ENCODE measurements around the gene ZCCHC24. TPM values are rescaled to one million over a fixed set of nuclear protein-coding genes. Genes with fewer than 3 reads are reported as not detected.

ZCCHC24 gene
- total RNA-seq, 1 donor from 2014 or later, result 1.3 TPM

GRCh38 chr10:79468841-79469585 lies 23.6 kb upstream of the ZCCHC24 start:
- ChIA-PET CTCF (interaction anchor here (1.5 to 3.4 kb wide), 2 partner anchors 95 to 175 kb away, joined by 3 to 36 read pairs; no protein-coding TSS in a partner anchor), POLR2A (no interaction called here)
- Mint-ChIP-seq H3K27ac (no peak overlapping the region), H3K27me3 (peaks cover 17% of the 10 kb centered on the region), H3K4me3 (no peak overlapping the region), H3K9me3 (no peaks in the 10 kb centered on the region), H3K36me3 (ENCODE audit: low read depth) (no peaks in the 10 kb centered on the region), H3K4me1 (no peaks in the 10 kb centered on the region)
- no peak for TF ChIP-seq CTCF (IDR thresholded peaks at IDR 0.05)
- ATAC-seq (ENCODE audit: low read depth) (no peak), DNase-seq (no peak)
- intact Hi-C loops (cut with micrococcal nuclease), result no loop called here

DNA sequence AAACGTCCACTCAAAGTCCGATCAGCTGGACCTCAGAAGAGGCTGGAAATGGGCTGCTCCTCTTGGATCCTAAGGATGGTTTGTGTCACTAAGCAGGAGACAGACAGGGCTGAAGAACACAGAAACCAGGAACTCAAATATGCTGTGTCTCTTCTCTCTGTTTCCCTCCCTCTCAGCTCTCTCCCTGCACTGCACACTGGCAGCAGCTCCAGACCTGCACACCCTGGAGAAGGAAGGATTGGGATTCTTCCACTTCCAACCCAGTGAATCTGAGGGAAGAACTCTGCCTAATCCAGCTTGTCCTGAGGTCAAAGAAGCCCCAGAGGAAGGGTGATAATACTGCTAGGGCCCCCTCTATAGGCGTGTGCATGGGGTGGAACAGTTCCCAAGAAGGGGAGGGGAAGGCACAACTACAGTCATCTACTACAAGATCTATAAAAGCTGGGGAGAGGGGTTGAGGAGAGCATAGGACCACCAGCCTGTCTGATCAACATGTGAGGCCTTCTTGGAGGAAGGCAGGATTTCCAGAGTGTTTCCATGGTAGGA lies 22.7 kb upstream of the ZCCHC24 start:
- ATAC-seq (ENCODE audit: low read depth) (no peak), DNase-seq (no peak)
- Mint-ChIP-seq H3K27me3 (peaks cover 16% of the 10 kb centered on the region), H3K27ac (no peak overlapping the region), H3K36me3 (ENCODE audit: low read depth) (no peaks in the 10 kb centered on the region), H3K4me1 (no peaks in the 10 kb centered on the region), H3K4me3 (no peak overlapping the region), H3K9me3 (no peaks in the 10 kb centered on the region)
- POLR2A ChIA-PET, result no interaction called here
- intact Hi-C loops (cut with micrococcal nuclease), result no loop called here
- CTCF ChIA-PET, result interaction anchor here (0.6 to 3.4 kb wide), 4 partner anchors 8 to 251 kb away, joined by 3 to 36 read pairs (median 3); no protein-coding TSS in a partner anchor
- TF ChIP-seq CTCF (IDR thresholded peaks at IDR 0.05), result no peak

DNA sequence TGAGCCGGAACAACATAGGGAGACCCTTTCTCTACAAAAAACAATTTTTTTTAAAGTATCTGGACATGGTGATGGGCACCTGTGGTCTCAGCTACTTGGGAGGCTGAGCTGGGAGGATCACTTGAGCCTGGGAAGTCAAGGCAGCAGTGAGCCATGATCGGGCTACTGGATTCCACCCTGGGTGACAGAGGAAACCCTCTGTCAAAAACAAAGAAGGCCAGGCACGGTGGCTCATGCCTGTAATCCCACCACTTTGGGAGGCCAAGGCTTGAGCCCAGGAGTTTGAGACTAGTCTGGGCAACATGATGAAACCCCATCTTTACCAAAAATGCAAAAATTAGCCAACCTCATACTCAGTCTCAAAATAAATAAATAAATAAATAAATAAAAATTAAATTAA lies 19.9 kb upstream of the ZCCHC24 start:
- Mint-ChIP-seq H3K4me3 (no peak overlapping the region), H3K4me1 (no peaks in the 10 kb centered on the region), H3K9me3 (no peaks in the 10 kb centered on the region), H3K27me3 (peaks cover 7% of the 10 kb centered on the region), H3K27ac (no peak overlapping the region), H3K36me3 (ENCODE audit: low read depth) (no peaks in the 10 kb centered on the region)
- TF ChIP-seq CTCF (IDR thresholded peaks at IDR 0.05), result no peak
- intact Hi-C loops (cut with micrococcal nuclease), result no loop called here
- no peak for ATAC-seq (ENCODE audit: low read depth)
- ChIA-PET POLR2A (no interaction called here), CTCF (no interaction called here)
- no peak for DNase-seq

DNA sequence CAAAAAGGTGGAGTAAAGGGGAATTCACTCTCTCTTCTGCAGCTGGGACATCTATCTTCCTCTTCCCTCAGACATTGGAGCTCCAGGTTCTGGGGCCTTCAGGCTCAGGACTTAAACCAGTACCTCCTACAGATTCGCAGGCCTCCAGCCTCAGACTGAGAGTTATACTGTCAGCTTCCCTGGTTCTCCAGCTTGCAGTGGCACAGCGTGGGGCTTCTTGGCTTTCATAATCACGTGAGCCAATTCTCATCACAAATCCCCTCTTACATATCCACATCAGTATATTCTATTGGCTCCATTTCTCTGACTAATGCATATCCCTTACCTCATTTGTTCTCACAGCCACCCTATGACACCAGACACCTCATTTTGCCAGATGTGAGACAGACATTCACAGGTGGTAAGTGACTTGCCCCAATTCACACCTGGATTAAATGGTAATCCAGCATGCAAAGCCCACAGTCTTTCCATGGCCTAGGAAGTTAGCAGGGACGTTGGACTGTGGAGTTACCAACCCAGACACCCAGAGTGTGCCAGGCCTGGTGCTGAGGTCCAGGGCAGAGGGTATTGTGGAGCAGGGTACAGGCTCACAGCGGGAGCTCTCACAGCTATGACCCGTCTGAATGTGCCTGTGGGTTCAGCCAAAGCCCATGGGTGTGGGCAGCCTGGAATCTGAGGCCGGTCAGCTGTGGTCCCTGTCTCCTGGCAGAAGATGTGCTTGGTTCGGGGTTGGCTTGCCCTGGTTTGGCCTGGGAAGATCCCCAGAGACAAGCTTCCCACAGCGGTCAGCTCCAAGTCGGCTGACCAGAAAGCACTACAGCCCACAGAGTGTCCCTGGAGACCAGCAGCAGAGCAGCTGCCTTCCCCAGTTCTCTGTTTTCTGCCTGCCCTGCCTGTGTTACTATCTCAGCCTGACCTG lies 18.4 kb upstream of the ZCCHC24 start:
- Mint-ChIP-seq H3K27ac (no peak overlapping the region), H3K9me3 (no peaks in the 10 kb centered on the region), H3K27me3 (peaks cover 9% of the 10 kb centered on the region), H3K36me3 (ENCODE audit: low read depth) (no peaks in the 10 kb centered on the region), H3K4me3 (no peak overlapping the region), H3K4me1 (no peaks in the 10 kb centered on the region)
- no peak for TF ChIP-seq CTCF (IDR thresholded peaks at IDR 0.05)
- ATAC-seq (ENCODE audit: low read depth) (no peak), DNase-seq (no peak)
- POLR2A ChIA-PET, result no interaction called here
- intact Hi-C loops (cut with micrococcal nuclease), result no loop called here
- CTCF ChIA-PET, result no interaction called here

- H3K27ac Mint-ChIP-seq, result no peak overlapping the region
- H3K27me3 Mint-ChIP-seq, result peaks cover 12% of the 10 kb centered on the region
- no peak for TF ChIP-seq CTCF (IDR thresholded peaks at IDR 0.05)
These were observed 15.3 kb upstream of the ZCCHC24 start for GRCh38 chr10:79460687-79461086.

More at GRCh38 chr10:79460687-79461086, 15.3 kb upstream of the ZCCHC24 start:
- Mint-ChIP-seq H3K4me3 (no peak overlapping the region), H3K9me3 (no peaks in the 10 kb centered on the region), H3K4me1 (no peaks in the 10 kb centered on the region), H3K36me3 (ENCODE audit: low read depth) (no peaks in the 10 kb centered on the region)
- CTCF ChIA-PET, result interaction anchor here (2.0 kb wide), 1 partner anchor 86 kb away, joined by 6 read pairs; no protein-coding TSS in a partner anchor
- POLR2A ChIA-PET, result no interaction called here
- ATAC-seq (ENCODE audit: low read depth) (no peak), DNase-seq (no peak)
- intact Hi-C loops (cut with micrococcal nuclease), result no loop called here
